K562 (cell line): ENCODE results near the gene SYPL2. TPM values are rescaled to one million over a fixed set of nuclear protein-coding genes. Genes with fewer than 3 reads are reported as not detected.

Source experiments
- ATAC-seq: fragments of 200-7000 bp; cut with Tn5 transposase; 3 replicates; pipeline ENCODE4 v1.9.1; 2020; ENCODE audit warnings: moderate library complexity
- BruUV-seq: library from RNA; stranded (reverse); fragments of 400-500 nt; replicated peaks from 2 replicates; lab custom pipeline; 2021; lab: Mats Ljungman, UMichigan
- CTCF ChIA-PET: fragments of 300-600 bp; formaldehyde crosslinking; extraction: SDS; loops from one replicate; lab custom pipeline; 2021; ENCODE audit warnings: low intra/inter-chr PET ratio; lab: Yijun Ruan, JAX
- POLR2A ChIA-PET: fragments of 300-600, 350-650 bp; sonication (Branson Sonifier 250); formaldehyde crosslinking; extraction: SDS; loops from one replicate; lab custom pipeline; 2021; ENCODE audit warnings: antibody characterized with exemption, inconsistent platforms; lab: Yijun Ruan, JAX
- DNase-seq, 4 experiments: peaks; one replicate each; pipeline versions ENCODE4 v3.0.0 to v3.0.0-alpha.2; 2011 to 2018; ENCODE audit warnings: low spot score in 3 of 4, mixed read lengths in 3 of 4; ENCODE audit errors: extremely low read depth in 1 of 4
- FAIRE-seq: peaks from 2 replicates; lab custom pipeline; 2011; peaks lifted over from hg19 to GRCh38; lab: Jason Lieb, UNC
- H2AFZ ChIP-seq: 2 replicates; pipeline ENCODE4 v1.6.0; 2011; ENCODE audit warnings: low read depth, low read length, control low read depth, inconsistent platforms
- H3K27ac ChIP-seq: fragments of 200-600 bp; 3 replicates; pipeline ENCODE4 v1.8.0; 2011; ENCODE audit warnings: low read depth, mild to moderate bottlenecking, control low read depth, inconsistent platforms, low read length, moderate library complexity, mixed read lengths; ENCODE audit errors: extremely low read depth
- H3K27me3 ChIP-seq, 2 experiments: fragments of 300-600 bp in 1 of 2; 2 replicates in 1 of 2; 3 replicates in 1 of 2; pipeline versions ENCODE4 v1.6.0 to v1.8.0; 2011; ENCODE audit warnings: inconsistent platforms in 2 of 2, low read length in 2 of 2, mild to moderate bottlenecking in 1 of 2, mixed read lengths in 1 of 2, moderate library complexity in 1 of 2; ENCODE audit not compliant: control insufficient read depth in 2 of 2, insufficient read depth in 2 of 2
- H3K36me3 ChIP-seq: fragments of 300-600 bp; 3 replicates; pipeline ENCODE4 v1.8.0; 2011; ENCODE audit warnings: mild to moderate bottlenecking, low read length, inconsistent platforms; ENCODE audit not compliant: control insufficient read depth, insufficient read depth
- H3K4me1 ChIP-seq, 2 experiments: fragments of 200-600 bp in 1 of 2; replicated peaks in 1 of 2; 2 replicates in 1 of 2; 3 replicates in 1 of 2; pipeline versions ENCODE4 v1.5.1 to v1.8.0; 2011; ENCODE audit warnings: inconsistent platforms in 2 of 2, low read length in 2 of 2, mild to moderate bottlenecking in 1 of 2, mixed read lengths in 1 of 2, moderate library complexity in 1 of 2; ENCODE audit not compliant: control insufficient read depth in 2 of 2, insufficient read depth in 2 of 2
- H3K4me2 ChIP-seq: 2 replicates; pipeline ENCODE4 v1.6.1; 2011; ENCODE audit warnings: low read length, control low read depth, inconsistent platforms, mixed read lengths; ENCODE audit not compliant: insufficient read depth
- H3K4me3 ChIP-seq: fragments of 200-600 bp; sonication (generic), shearing (Covaris generic); 2 replicates; pipeline ENCODE4 v1.5.1; 2016; ENCODE audit warnings: control low read depth, inconsistent platforms
- H3K79me2 ChIP-seq: fragments of 200-600 bp; 3 replicates; pipeline ENCODE4 v1.8.0; 2011; ENCODE audit warnings: low read length, inconsistent platforms; ENCODE audit not compliant: control insufficient read depth, insufficient read depth
- H3K9ac ChIP-seq, 2 experiments: 2 replicates each; pipeline versions ENCODE4 v1.6.0 to v1.6.1; 2011; ENCODE audit warnings: low read depth in 2 of 2, low read length in 2 of 2, control low read depth in 1 of 2, inconsistent platforms in 1 of 2, mild to moderate bottlenecking in 1 of 2, mixed read lengths in 1 of 2; ENCODE audit not compliant: insufficient read depth in 1 of 2
- H3K9me1 ChIP-seq: one replicate; pipeline ENCODE4 v1.6.0; 2011; ENCODE audit warnings: inconsistent platforms, mild to moderate bottlenecking, low read length, moderate library complexity; ENCODE audit not compliant: control insufficient read depth, insufficient read depth
- H3K9me3 ChIP-seq: replicated peaks from 2 replicates; pipeline ENCODE4 v1.5.1; 2011; ENCODE audit warnings: low read depth, low read length, inconsistent platforms; ENCODE audit not compliant: control insufficient read depth, insufficient read depth
- H4K20me1 ChIP-seq: replicated peaks from 2 replicates; pipeline ENCODE4 v1.6.1; 2011; ENCODE audit warnings: low read length, inconsistent platforms, mixed read lengths; ENCODE audit not compliant: control insufficient read depth, insufficient read depth
- ARID3A ChIP-seq: IDR thresholded peaks from 2 replicates; pipeline ENCODE4 v1.6.1; 2012; ENCODE audit warnings: low read depth, low read length, improper control_type of control experiment, borderline replicate concordance
- ELK3 ChIP-seq: fragments of 450-650 bp; formaldehyde crosslinking; IDR thresholded peaks from 2 replicates; pipeline ENCODE4 v1.4.0; 2020; ENCODE audit warnings: mild to moderate bottlenecking
- KHSRP ChIP-seq: fragments of 450-650 bp; IDR thresholded peaks from 2 replicates; pipeline ENCODE4 v1.6.1; 2017
- MAFF ChIP-seq: IDR thresholded peaks from 2 replicates; pipeline ENCODE4 v1.6.1; 2012; ENCODE audit warnings: low read length, improper control_type of control experiment
- MAFG ChIP-seq: fragments of 450-650 bp; conservative IDR thresholded peaks from 2 replicates; pipeline ENCODE4 v1.6.1; 2016; ENCODE audit warnings: missing genetic modification characterization, missing compliant biosample characterization
- RFX1 ChIP-seq: fragments of 450-650 bp; IDR thresholded peaks from 2 replicates; pipeline ENCODE4 v1.6.1; 2016; ENCODE audit warnings: mild to moderate bottlenecking, moderate library complexity
- RHOXF2B ChIP-seq: fragments of 250-450 bp; sonication (Bioruptor Pico); conservative IDR thresholded peaks from 2 replicates; pipeline ENCODE4 v1.5.1; 2021
- SETDB1 ChIP-seq: IDR thresholded peaks from one replicate; pipeline ENCODE4 v1.6.1; 2012; ENCODE audit warnings: low read length, control low read depth, inconsistent platforms
- SFPQ ChIP-seq: fragments of 200-400 bp; formaldehyde crosslinking; IDR thresholded peaks from 2 replicates; pipeline ENCODE4 v1.6.1; 2017; ENCODE audit warnings: mild to moderate bottlenecking, low read depth, low read length, moderate library complexity
- THAP12 ChIP-seq: fragments of 250-450 bp; sonication (Bioruptor Pico); IDR thresholded peaks from 2 replicates; pipeline ENCODE4 v1.9.0; 2021; ENCODE audit warnings: mild to moderate bottlenecking, inconsistent platforms
- ZFP91 ChIP-seq: sonication (generic); formaldehyde crosslinking; IDR thresholded peaks from 2 replicates; pipeline ENCODE4 v1.8.0; 2022; ENCODE audit warnings: mild to moderate bottlenecking, missing genetic modification reagents
- WGBS: fragments of 100-300 bp; shearing (Covaris generic); methylation state at CpG from one replicate; pipeline ENCODE4 v1.1.6; 2016; ENCODE audit warnings: low coverage, mixed read lengths; ENCODE audit not compliant: insufficient coverage; ENCODE audit errors: missing lambda C conversion rate; 5-methylcytosine and 5-hydroxymethylcytosine counted together
- in situ Hi-C: fragments of 300-500 bp; cut with MboI; formaldehyde crosslinking; loops from 4 replicates; pipeline ENCODE4 v1.15.0; 2018; ENCODE audit warnings: inconsistent platforms, mixed read lengths
- intact Hi-C: fragments of 100-400 bp; cut with micrococcal nuclease; formaldehyde crosslinking; loops from 2 replicates; pipeline ENCODE4 v1.14.2; 2022
- polyA plus RNA-seq, 8 experiments: library from polyadenylated mRNA; depleted of rRNA in 4 of 8; stranded (reverse) in 5 of 8; unstranded in 3 of 8; fragments of >200 nt; fragmentation: Nextera tagmentation in 2 of 8; fragmentation: Illumina TruSeq in 1 of 8; extraction: Ambion mirVana in 2 of 8; extraction: Trizol in 1 of 8; gene quantifications; 2 replicates each; pipeline versions ENCODE4 v1.2.1 to v1.2.3, GENCODE V29; 2011 to 2014; ENCODE audit warnings: inconsistent platforms in 1 of 8, missing spikeins in 1 of 8
- total RNA-seq, 7 experiments: library from RNA; depleted of rRNA in 6 of 7; stranded (reverse); fragments of >200 nt in 6 of 7; fragmentation: Illumina TruSeq in 2 of 7; extraction: Trizol in 2 of 7; gene quantifications; 2 replicates each; pipeline versions ENCODE4 v1.2.1 to v1.2.3, GENCODE V29; 2011 to 2021; ENCODE audit warnings: low replicate concordance in 1 of 7

The SYPL2 gene
- total and polyA plus RNA-seq, 9 of the 15 experiments (the other 6 are each of a cell fraction or from before 2014, with no cell fraction given), result 0.03 to 0.20 (median 0.07) TPM; not detected in 2

GRCh38 chr1:109423498-109423897 lies 42.8 kb upstream of the SYPL2 start:
- H3K9me1 ChIP-seq, result no peaks in the 10 kb centered on the region
- ChIA-PET CTCF (no interaction called here), POLR2A (interaction anchor here (1.5 to 3.5 kb wide), 2 partner anchors 10 to 31 kb away, joined by 4 to 25 read pairs; no protein-coding TSS in a partner anchor)
- no peak for FAIRE-seq
- WGBS, result 41% methylated on average over 2 of the region's 2 CpGs
- H3K9me3 ChIP-seq, result no peaks in the 10 kb centered on the region
- H3K79me2 ChIP-seq, result peaks cover 76% of the 10 kb centered on the region
- H3K4me3 ChIP-seq, result no peak overlapping the region
- H2AFZ ChIP-seq, result no peak overlapping the region
- intact Hi-C loops, result loop anchor here (5.0 kb wide), 1 partner anchor 109 kb away; no protein-coding TSS in a partner anchor
- peak overlapping the region in 1 of 2 experiments; percentile 11; a peak in 1 of 4 replicates for H3K9ac ChIP-seq
- 0 out of 2 replicates have a peak overlapping the region, but pooled peaks have one; percentile 94 for H3K4me2 ChIP-seq
- DNase-seq, result no peak
- H3K4me1 ChIP-seq, result peaks cover 18 to 23% of the 10 kb centered on the region in 2 experiments; a peak in 4 of 5 replicates
- no peak overlapping the region; the same call in 2 of the 3 replicates for H3K27ac ChIP-seq
- in situ Hi-C loops, result no loop called here
- no peak for ATAC-seq
- peaks cover 54% of the 10 kb centered on the region for H3K36me3 ChIP-seq
- no peaks in the 10 kb centered on the region for H4K20me1 ChIP-seq
- no peaks in the 10 kb centered on the region for H3K27me3 ChIP-seq
- no TSS peak for BruUV-seq
- TF ChIP-seq RHOXF2B (CRISPR knock-in tag) (no peak), MAFG (tag) (peak; percentile 56), SFPQ (no peak), MAFF (peak; percentile 13; the same call in 1 of the 2 replicates), RFX1 (no peak), SETDB1 (no peak), ARID3A (no peak), KHSRP (peak; percentile 23; the same call in 1 of the 2 replicates), ELK3 (CRISPR knock-in tag) (no peak), THAP12 (CRISPR knock-in tag) (no peak), ZFP91 (CRISPR knock-in tag) (no peak)
